HUES6 (cell line): ENCODE results near the gene RECK.

ENCODE experiments used
- H3K27ac ChIP-seq: 2 replicates; pipeline ENCODE4 v1.7.0; 2013; ENCODE audit warnings: low read depth, mild to moderate bottlenecking, low read length, inconsistent platforms
- H3K27me3 ChIP-seq: 2 replicates; pipeline ENCODE4 v1.6.1; 2013; ENCODE audit warnings: low read length; ENCODE audit not compliant: control insufficient read depth, insufficient read depth
- H3K36me3 ChIP-seq: 2 replicates; pipeline ENCODE4 v1.6.1; 2013; ENCODE audit warnings: low read length; ENCODE audit not compliant: control insufficient read depth, insufficient read depth
- H3K4me1 ChIP-seq: 2 replicates; pipeline ENCODE4 v1.6.1; 2013; ENCODE audit warnings: low read length; ENCODE audit not compliant: control insufficient read depth, insufficient read depth
- H3K4me3 ChIP-seq: 2 replicates; pipeline ENCODE4 v1.5.1; 2013; ENCODE audit warnings: low read depth, low read length
- H3K9ac ChIP-seq: one replicate; pipeline ENCODE4 v1.6.1; 2013; ENCODE audit warnings: mild to moderate bottlenecking, low read length
- H3K9me3 ChIP-seq: 2 replicates; pipeline ENCODE4 v1.6.1; 2013; ENCODE audit warnings: low read depth, low read length; ENCODE audit not compliant: control insufficient read depth, insufficient read depth

The RECK gene

GRCh38 chr9:36025746-36026145, 11.0 kb upstream of the RECK start:
- 0 out of 2 replicates have a peak, but pooled peaks cover 3% of the 10 kb centered on the region for H3K4me1 ChIP-seq
- H3K4me3 ChIP-seq: no peak overlapping the region
- no peaks in the 10 kb centered on the region for H3K36me3 ChIP-seq
- H3K9ac ChIP-seq: no peak overlapping the region
- H3K27me3 ChIP-seq: no peaks in the 10 kb centered on the region
- no peak overlapping the region for H3K27ac ChIP-seq
- no peaks in the 10 kb centered on the region for H3K9me3 ChIP-seq

GRCh38 chr9:36029202-36029601, 7.5 kb upstream of the RECK start:
- Histone ChIP-seq H3K9ac (no peak overlapping the region), H3K36me3 (no peaks in the 10 kb centered on the region), H3K4me3 (no peak overlapping the region), H3K4me1 (no peaks in the 10 kb centered on the region), H3K27me3 (no peaks in the 10 kb centered on the region), H3K27ac (no peak overlapping the region), H3K9me3 (no peaks in the 10 kb centered on the region)

GRCh38 chr9:36029765-36030528, 6.8 kb upstream of the RECK start:
- Histone ChIP-seq H3K9me3 (no peaks in the 10 kb centered on the region), H3K4me1 (no peaks in the 10 kb centered on the region), H3K27ac (no peak overlapping the region), H3K36me3 (no peaks in the 10 kb centered on the region), H3K4me3 (no peak overlapping the region), H3K9ac (no peak overlapping the region), H3K27me3 (no peaks in the 10 kb centered on the region)

GRCh38 chr9:36030871-36031270, 5.8 kb upstream of the RECK start:
- no peaks in the 10 kb centered on the region for H3K27me3 ChIP-seq
- no peaks in the 10 kb centered on the region for H3K9me3 ChIP-seq
- no peaks in the 10 kb centered on the region for H3K4me1 ChIP-seq
- H3K36me3 ChIP-seq: no peaks in the 10 kb centered on the region
- H3K4me3 ChIP-seq: no peak overlapping the region
- no peak overlapping the region for H3K27ac ChIP-seq
- no peak overlapping the region for H3K9ac ChIP-seq

GRCh38 chr9:36031774-36032555, 4.7 kb upstream of the RECK start:
- Histone ChIP-seq H3K27me3 (no peaks in the 10 kb centered on the region), H3K4me3 (no peak overlapping the region), H3K4me1 (no peaks in the 10 kb centered on the region), H3K9me3 (no peaks in the 10 kb centered on the region), H3K27ac (no peak overlapping the region), H3K9ac (no peak overlapping the region), H3K36me3 (no peaks in the 10 kb centered on the region)

- no peaks in the 10 kb centered on the region for H3K27me3 ChIP-seq
- no peaks in the 10 kb centered on the region for H3K9me3 ChIP-seq
- no peaks in the 10 kb centered on the region for H3K4me1 ChIP-seq
- H3K27ac ChIP-seq: no peak overlapping the region
- H3K4me3 ChIP-seq: no peak overlapping the region
- H3K9ac ChIP-seq: no peak overlapping the region
- H3K36me3 ChIP-seq: no peaks in the 10 kb centered on the region
Measured at GRCh38 chr9:36033788-36034187, 2.9 kb upstream of the RECK start.

- H3K9me3 ChIP-seq: no peaks in the 10 kb centered on the region
- H3K27me3 ChIP-seq: no peaks in the 10 kb centered on the region
- H3K27ac ChIP-seq: no peak overlapping the region
- H3K9ac ChIP-seq: no peak overlapping the region
- no peak overlapping the region for H3K4me3 ChIP-seq
- H3K36me3 ChIP-seq: no peaks in the 10 kb centered on the region
- peaks cover 2% of the 10 kb centered on the region; the same call in 1 of the 2 replicates for H3K4me1 ChIP-seq
Measured at GRCh38 chr9:36034234-36034633, 2.5 kb upstream of the RECK start.

- Histone ChIP-seq H3K27me3 (no peaks in the 10 kb centered on the region), H3K36me3 (no peaks in the 10 kb centered on the region), H3K27ac (no peak overlapping the region), H3K9me3 (no peaks in the 10 kb centered on the region), H3K4me1 (peaks cover 8% of the 10 kb centered on the region; the same call in 1 of the 2 replicates), H3K9ac (no peak overlapping the region), H3K4me3 (no peak overlapping the region)
Measured at GRCh38 chr9:36035006-36035405, 1.7 kb upstream of the RECK start.

GRCh38 chr9:36036253-36036779, 397 bp upstream of the RECK start:
- Histone ChIP-seq H3K27me3 (no peaks in the 10 kb centered on the region), H3K4me1 (peaks cover 11% of the 10 kb centered on the region; the same call in 1 of the 2 replicates), H3K4me3 (peak overlapping the region; percentile 66), H3K27ac (0 out of 2 replicates have a peak overlapping the region, but pooled peaks have one; percentile 84), H3K9me3 (no peaks in the 10 kb centered on the region), H3K9ac (peak overlapping the region; percentile 36), H3K36me3 (no peaks in the 10 kb centered on the region)

GRCh38 chr9:36037549-36038122, 923 bp downstream of the RECK start:
- no peaks in the 10 kb centered on the region for H3K27me3 ChIP-seq
- peaks cover 13% of the 10 kb centered on the region; the same call in 1 of the 2 replicates for H3K4me1 ChIP-seq
- H3K27ac ChIP-seq: no peak overlapping the region; the same call in 1 of the 2 replicates

More at GRCh38 chr9:36037549-36038122, 923 bp downstream of the RECK start:
- no peaks in the 10 kb centered on the region for H3K9me3 ChIP-seq
- H3K4me3 ChIP-seq: peak overlapping the region; percentile 66
- no peaks in the 10 kb centered on the region for H3K36me3 ChIP-seq
- peak overlapping the region; percentile 61 for H3K9ac ChIP-seq
